HPDE6-E6E7 (cell line): ENCODE data around the gene VWA1.
"Not testable (repeated sequence)": the region's sequence is repeated elsewhere in the genome, so short reads cannot be mapped to it uniquely, and the experiment has no call there.

ENCODE experiments used
- DNase-seq: peaks from one replicate; pipeline ENCODE4 v3.0.0; 2011; ENCODE audit warnings: missing footprints; ENCODE audit errors: extremely low spot score

Gene VWA1

GRCh38 chr1:1484976-1485750 is 49.7 kb downstream of the VWA1 start:
- DNase-seq: not testable (repeated sequence)

GRCh38 chr1:1485755-1486317 is 50.3 kb downstream of the VWA1 start:
- DNase-seq: not testable (repeated sequence)

DNA sequence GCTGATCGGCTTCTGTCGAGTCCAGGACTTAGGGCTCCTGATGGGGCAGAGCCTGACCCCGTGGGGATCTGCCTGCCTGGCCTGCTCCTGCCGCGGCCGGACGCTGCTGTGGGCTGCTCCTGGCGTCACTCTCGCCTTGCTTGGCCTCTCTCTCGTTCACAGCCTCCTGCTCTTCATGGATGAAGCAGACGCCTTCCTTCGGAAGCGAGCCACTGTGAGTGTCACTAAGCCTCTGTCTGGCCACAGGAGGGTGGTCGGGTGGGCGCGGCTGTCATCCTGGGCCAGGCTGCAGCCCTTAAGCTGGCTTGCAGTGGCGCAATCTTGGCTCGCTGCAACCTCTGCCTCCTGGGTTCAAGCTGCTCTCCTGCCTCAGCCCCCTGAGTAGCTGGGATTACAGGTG is 52.2 kb downstream of the VWA1 start:
- DNase-seq: no peak

GRCh38 chr1:1489231-1489630 is 53.7 kb downstream of the VWA1 start:
- DNase-seq: no peak

DNA sequence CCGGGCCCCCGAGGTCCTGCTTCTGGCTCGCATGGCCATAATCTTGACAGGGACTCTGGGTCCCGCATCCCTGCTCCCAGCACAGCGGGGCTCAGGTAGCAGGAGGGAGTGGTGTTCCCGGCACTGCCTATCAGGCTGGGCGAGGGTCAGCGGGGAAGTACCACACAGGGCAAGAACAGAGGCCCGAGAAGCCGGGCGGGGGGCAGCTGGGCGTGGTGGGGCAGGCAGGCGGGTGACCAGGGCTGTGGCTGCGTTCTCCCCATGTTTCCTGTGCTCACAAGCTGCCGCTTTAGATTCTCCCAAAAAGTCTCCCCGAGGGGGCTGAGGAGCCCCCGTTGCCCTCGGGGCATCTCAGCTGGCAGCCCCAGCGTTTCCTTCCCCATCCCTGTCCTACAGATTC is 54.4 kb downstream of the VWA1 start:
- no peak for DNase-seq

DNA sequence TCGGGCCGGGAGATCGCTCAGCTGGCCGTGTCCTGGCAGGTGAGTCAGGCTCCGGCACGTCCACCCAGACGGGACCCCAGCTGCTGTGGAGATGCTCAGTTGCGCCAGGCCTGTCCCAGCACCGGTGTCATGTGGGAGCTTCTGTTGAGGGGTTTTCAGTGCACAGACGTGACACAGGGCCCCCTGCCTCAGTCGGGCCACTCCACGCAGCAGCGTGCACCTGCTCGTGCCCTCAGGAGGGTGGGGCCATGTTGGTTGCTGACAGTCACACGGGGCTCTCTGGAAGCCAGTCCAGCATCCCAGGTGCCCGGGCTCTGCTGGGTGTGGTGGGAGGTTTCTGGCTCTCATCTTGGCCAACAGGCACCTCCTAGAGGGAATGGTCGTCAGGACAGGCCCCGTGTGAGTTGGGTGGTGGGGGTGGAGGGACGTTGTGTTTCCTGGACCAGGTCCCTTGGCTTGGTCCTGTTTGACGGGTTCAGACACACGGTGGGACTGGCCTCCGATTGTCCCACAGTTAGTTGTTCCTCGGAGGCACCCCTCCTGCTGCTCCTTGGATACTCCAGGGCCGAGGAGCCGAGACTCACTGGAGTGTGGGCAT is 55.2 kb downstream of the VWA1 start:
- no peak for DNase-seq

- DNase-seq: no peak
Measured at GRCh38 chr1:1491601-1492000, 56.1 kb downstream of the VWA1 start.
